C4-2B (cell line): ENCODE data around the gene SLC2A2.

Experiments
- ZFX ChIP-seq: fragments of 450-650 bp; IDR thresholded peaks from 2 replicates; pipeline ENCODE4 v1.6.1; 2017
- TF ChIP-seq, protein P1 (sequence below): fragments of 450-650 bp; conservative IDR thresholded peaks from 2 replicates; pipeline ENCODE4 v1.5.1; 2017; ENCODE audit warnings: mild to moderate bottlenecking

DNA sequence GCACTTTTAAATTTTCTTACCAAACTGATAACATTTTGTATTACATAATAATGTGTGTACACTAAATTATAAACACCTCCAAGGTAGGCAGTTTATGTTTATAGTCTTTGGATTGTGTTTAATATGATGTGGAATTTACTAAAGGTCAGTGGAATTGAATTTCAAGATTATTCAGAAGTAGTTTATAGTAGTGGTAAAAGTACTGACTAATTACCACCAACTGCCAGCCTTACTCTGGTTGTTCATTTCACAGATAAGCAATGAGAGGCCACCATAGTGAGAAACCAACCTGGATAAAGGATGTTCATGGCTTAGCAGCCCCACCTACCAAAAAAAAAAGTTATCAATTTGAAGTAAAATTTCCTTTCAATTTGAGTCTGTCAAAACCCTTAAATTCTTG lies 64.1 kb downstream of the SLC2A2 start:
- TF ChIP-seq, protein P1, sequence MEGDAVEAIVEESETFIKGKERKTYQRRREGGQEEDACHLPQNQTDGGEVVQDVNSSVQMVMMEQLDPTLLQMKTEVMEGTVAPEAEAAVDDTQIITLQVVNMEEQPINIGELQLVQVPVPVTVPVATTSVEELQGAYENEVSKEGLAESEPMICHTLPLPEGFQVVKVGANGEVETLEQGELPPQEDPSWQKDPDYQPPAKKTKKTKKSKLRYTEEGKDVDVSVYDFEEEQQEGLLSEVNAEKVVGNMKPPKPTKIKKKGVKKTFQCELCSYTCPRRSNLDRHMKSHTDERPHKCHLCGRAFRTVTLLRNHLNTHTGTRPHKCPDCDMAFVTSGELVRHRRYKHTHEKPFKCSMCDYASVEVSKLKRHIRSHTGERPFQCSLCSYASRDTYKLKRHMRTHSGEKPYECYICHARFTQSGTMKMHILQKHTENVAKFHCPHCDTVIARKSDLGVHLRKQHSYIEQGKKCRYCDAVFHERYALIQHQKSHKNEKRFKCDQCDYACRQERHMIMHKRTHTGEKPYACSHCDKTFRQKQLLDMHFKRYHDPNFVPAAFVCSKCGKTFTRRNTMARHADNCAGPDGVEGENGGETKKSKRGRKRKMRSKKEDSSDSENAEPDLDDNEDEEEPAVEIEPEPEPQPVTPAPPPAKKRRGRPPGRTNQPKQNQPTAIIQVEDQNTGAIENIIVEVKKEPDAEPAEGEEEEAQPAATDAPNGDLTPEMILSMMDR = no peak
- no peak for TF ChIP-seq ZFX
